WTC11 (cell line): ENCODE data around the gene PHACTR2. TPM values are rescaled to one million over a fixed set of nuclear protein-coding genes. Genes with fewer than 3 reads are reported as not detected.

Source experiments
- E2F5 ChIP-seq: sonication (generic); formaldehyde crosslinking; IDR thresholded peaks from 2 replicates; pipeline ENCODE4 v1.8.1; 2022; ENCODE audit warnings: mild to moderate bottlenecking, moderate library complexity, missing genetic modification reagents
- FOXJ3 ChIP-seq: sonication (generic); formaldehyde crosslinking; IDR thresholded peaks from 2 replicates; pipeline ENCODE4 v1.9.0; 2021; ENCODE audit warnings: missing genetic modification reagents, mild to moderate bottlenecking, borderline replicate concordance
- PREB ChIP-seq: sonication (generic); formaldehyde crosslinking; IDR thresholded peaks from 2 replicates; pipeline ENCODE4 v1.8.1; 2022; ENCODE audit warnings: mild to moderate bottlenecking, missing genetic modification reagents, moderate library complexity, borderline replicate concordance
- SOX15 ChIP-seq: fragments of 250-450 bp; sonication (Bioruptor Pico); IDR thresholded peaks from 2 replicates; pipeline ENCODE4 v1.9.0; 2021; ENCODE audit warnings: mild to moderate bottlenecking
- SP1 ChIP-seq: sonication (generic); formaldehyde crosslinking; conservative IDR thresholded peaks from 2 replicates; pipeline ENCODE4 v1.8.1; 2022; ENCODE audit warnings: missing genetic modification reagents
- ZNF121 ChIP-seq: sonication (generic); formaldehyde crosslinking; IDR thresholded peaks from 2 replicates; pipeline ENCODE4 v1.8.0; 2023; ENCODE audit warnings: missing genetic modification reagents
- ZNF532 ChIP-seq: fragments of 250-450 bp; sonication (Bioruptor Pico); IDR thresholded peaks from 2 replicates; pipeline ENCODE4 v1.9.0; 2021; ENCODE audit warnings: mild to moderate bottlenecking, borderline replicate concordance
- total RNA-seq: library from RNA; stranded (reverse); gene quantifications from 3 replicates; pipeline ENCODE4 v1.2.3, GENCODE V29; 2021

The PHACTR2 gene
- total RNA-seq, 1 experiment from 2014 or later = 90.5 TPM

GRCh38 chr6:143880412-143880811 is 202.6 kb downstream of the PHACTR2 start (continued):
- TF ChIP-seq ZNF532 (CRISPR knock-in tag) (no peak), FOXJ3 (CRISPR knock-in tag) (no peak), ZNF121 (CRISPR knock-in tag) (no peak), E2F5 (CRISPR knock-in tag) (no peak), PREB (CRISPR knock-in tag) (no peak), SOX15 (no peak), SP1 (CRISPR knock-in tag) (no peak)
- TF ChIP-seq, all 79 proteins: peak for 0

Other genes with a start within 250 kb of the PHACTR2 start
- gene ADAT2, start 227.3 kb upstream of the PHACTR2 start, total RNA-seq = 12.6 to 13.3 TPM (median 12.7 TPM) in 3 replicates
- 13.5 to 15.7 TPM (median 15.4 TPM) in 3 replicates for gene PEX3, start 227.2 kb upstream of the PHACTR2 start, total RNA-seq
- 48.5 to 55.4 TPM (median 51.8 TPM) in 3 replicates for gene FUCA2, start 166.2 kb upstream of the PHACTR2 start, total RNA-seq
- 29.1 to 37.7 TPM (median 30.2 TPM) in 3 replicates for gene LTV1, start 165.4 kb downstream of the PHACTR2 start, total RNA-seq
- not detected in 3 replicates for gene ZC2HC1B, start 186.5 kb downstream of the PHACTR2 start, total RNA-seq